ENCODE data around the gene DLK1.

DLK1 gene

DNA sequence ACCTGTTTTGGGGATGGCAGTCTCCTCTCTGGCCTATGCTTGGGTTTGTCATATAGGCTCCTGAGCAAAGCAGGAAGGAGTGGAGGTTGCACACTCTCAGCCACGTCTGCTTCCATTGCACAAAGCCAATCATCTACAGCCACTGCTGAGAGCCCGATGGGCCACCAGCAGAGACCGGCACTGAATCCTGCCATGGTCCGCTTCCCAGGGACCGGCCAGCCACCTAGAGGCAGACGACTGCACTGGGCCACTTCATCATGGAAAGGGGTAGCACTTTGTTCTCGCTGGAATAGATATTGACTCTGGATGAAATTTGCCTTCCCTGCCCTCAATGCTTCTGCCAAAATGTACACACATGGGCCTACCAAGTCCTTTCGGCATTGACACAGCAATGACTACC lies 22.3 kb downstream of the DLK1 start:
- TF ChIP-seq, protein P1, sequence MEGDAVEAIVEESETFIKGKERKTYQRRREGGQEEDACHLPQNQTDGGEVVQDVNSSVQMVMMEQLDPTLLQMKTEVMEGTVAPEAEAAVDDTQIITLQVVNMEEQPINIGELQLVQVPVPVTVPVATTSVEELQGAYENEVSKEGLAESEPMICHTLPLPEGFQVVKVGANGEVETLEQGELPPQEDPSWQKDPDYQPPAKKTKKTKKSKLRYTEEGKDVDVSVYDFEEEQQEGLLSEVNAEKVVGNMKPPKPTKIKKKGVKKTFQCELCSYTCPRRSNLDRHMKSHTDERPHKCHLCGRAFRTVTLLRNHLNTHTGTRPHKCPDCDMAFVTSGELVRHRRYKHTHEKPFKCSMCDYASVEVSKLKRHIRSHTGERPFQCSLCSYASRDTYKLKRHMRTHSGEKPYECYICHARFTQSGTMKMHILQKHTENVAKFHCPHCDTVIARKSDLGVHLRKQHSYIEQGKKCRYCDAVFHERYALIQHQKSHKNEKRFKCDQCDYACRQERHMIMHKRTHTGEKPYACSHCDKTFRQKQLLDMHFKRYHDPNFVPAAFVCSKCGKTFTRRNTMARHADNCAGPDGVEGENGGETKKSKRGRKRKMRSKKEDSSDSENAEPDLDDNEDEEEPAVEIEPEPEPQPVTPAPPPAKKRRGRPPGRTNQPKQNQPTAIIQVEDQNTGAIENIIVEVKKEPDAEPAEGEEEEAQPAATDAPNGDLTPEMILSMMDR (IDR thresholded peaks at IDR 0.05; ENCODE audit: extremely low read depth, insufficient read depth, missing control alignments): no peak
- in situ Hi-C loops (cut with MboI; ENCODE audit: low pct_unique_long_range_greater_than_20kb, low sequenced_read_pairs, unreplicated experiment): no loop called here
- DNase-seq (ENCODE audit: low spot score): no peak

DNA sequence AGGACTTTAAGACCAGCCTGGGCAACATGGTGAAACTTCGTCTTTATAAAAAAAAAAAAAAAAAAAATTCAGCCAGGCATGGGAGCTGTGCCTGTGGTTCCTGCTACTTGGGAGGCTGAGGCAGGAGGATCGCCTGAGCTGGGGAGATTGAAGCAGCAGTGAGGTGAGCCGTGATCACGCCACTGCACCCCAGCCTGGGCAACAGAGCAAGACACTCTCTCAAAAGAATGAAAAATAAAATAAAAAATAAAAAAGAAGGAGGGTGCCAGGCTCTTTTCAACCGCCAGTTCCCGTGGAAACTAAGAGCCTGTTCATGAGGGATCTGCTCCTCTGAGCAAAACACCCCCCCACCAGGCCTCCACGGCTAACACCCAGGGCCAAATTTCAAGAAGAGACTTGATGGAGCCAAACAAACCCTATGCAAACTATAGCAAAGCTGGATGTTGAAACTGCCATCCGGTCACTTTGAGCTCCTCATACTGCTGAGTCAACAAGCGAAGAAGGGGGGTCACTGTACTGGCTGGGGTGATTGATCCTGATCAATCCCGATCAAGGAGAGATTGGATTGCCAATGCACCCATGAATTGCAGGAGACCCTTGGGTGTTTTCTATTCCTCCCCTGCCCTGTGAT lies 23.4 kb downstream of the DLK1 start:
- TF ChIP-seq, protein P1 (IDR thresholded peaks at IDR 0.05; ENCODE audit: extremely low read depth, insufficient read depth, missing control alignments): no peak
- in situ Hi-C loops (cut with MboI; ENCODE audit: low pct_unique_long_range_greater_than_20kb, low sequenced_read_pairs, unreplicated experiment): no loop called here
- DNase-seq (ENCODE audit: low spot score): no peak

GRCh38 chr14:100750762-100751699 lies 24.3 kb downstream of the DLK1 start:
- TF ChIP-seq, protein P1 (IDR thresholded peaks at IDR 0.05; ENCODE audit: extremely low read depth, insufficient read depth, missing control alignments): no peak
- DNase-seq (ENCODE audit: low spot score): no peak
- in situ Hi-C loops (cut with MboI; ENCODE audit: low pct_unique_long_range_greater_than_20kb, low sequenced_read_pairs, unreplicated experiment): no loop called here

GRCh38 chr14:100754020-100754419 lies 27.3 kb downstream of the DLK1 start:
- in situ Hi-C loops (cut with MboI; ENCODE audit: low pct_unique_long_range_greater_than_20kb, low sequenced_read_pairs, unreplicated experiment): no loop called here
- TF ChIP-seq, protein P1 (IDR thresholded peaks at IDR 0.05; ENCODE audit: extremely low read depth, insufficient read depth, missing control alignments): no peak
- DNase-seq (ENCODE audit: low spot score): no peak

DNA sequence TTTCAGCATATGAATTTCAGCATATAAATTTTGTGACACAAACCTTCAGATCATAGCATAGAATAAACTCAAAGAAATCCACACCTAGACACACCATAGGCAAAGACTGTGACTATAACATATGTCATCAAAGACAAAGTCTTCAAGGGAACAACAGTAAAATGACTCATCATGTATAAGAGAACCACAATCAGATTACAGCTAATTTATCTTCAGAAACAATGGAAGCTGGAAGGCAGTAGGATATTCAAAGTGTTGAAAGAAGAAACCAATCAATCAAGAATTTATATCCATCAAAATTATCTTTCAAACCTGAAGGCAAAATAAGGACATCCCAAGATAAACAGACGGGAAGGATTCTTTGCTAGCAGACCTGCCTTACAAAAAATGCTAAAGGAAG lies 29.0 kb downstream of the DLK1 start:
- TF ChIP-seq, protein P1 (IDR thresholded peaks at IDR 0.05; ENCODE audit: extremely low read depth, insufficient read depth, missing control alignments): no peak
- in situ Hi-C loops (cut with MboI; ENCODE audit: low pct_unique_long_range_greater_than_20kb, low sequenced_read_pairs, unreplicated experiment): no loop called here
- no peak for DNase-seq (ENCODE audit: low spot score)

- no peak for DNase-seq (ENCODE audit: low spot score)
- TF ChIP-seq, protein P1 (IDR thresholded peaks at IDR 0.05; ENCODE audit: extremely low read depth, insufficient read depth, missing control alignments): no peak
- in situ Hi-C loops (cut with MboI; ENCODE audit: low pct_unique_long_range_greater_than_20kb, low sequenced_read_pairs, unreplicated experiment): no loop called here
Observed at GRCh38 chr14:100761481-100761880, 34.8 kb downstream of the DLK1 start.

All from GM13977 (cell line).